ENCODE data around the gene OR5L1.

Gene OR5L1

GRCh38 chr11:55811067-55811466, at the start of gene OR5L1:
Gene OR5L1 (plus strand): TSS chr11:55811367. CDS start chr11:55811467, 100 bp downstream.
- Mint-ChIP-seq H3K4me1 (no peaks in the 10 kb centered on the region), H3K9me3 (peaks cover 11 to 14% of the 10 kb centered on the region in 2 donors), H3K4me3 (no peak within 1 kb of the TSS), H3K27me3 (no peaks in the 10 kb centered on the region), H3K27ac (no peak within 1 kb of the TSS), H3K36me3 (no peaks in the 10 kb centered on the region)
- no peak for DNase-seq
- ATAC-seq (replicated peaks), result no peak

- Mint-ChIP-seq H3K36me3 (no peaks in the 10 kb centered on the region), H3K27me3 (no peaks in the 10 kb centered on the region), H3K9me3 (peaks cover 3 to 5% of the 10 kb centered on the region in 2 donors), H3K4me3 (no peak within 1 kb of the TSS), H3K27ac (no peak within 1 kb of the TSS), H3K4me1 (no peaks in the 10 kb centered on the region)
- DNase-seq (no peak), ATAC-seq (replicated peaks) (no peak)
Observed at GRCh38 chr11:55773138-55773537, 38.0 kb upstream of the OR5L1 start, which contains the start of gene OR5D13. Gene OR5D13 (plus strand): TSS chr11:55773438. CDS start chr11:55773438, 0 bp downstream.

DNA sequence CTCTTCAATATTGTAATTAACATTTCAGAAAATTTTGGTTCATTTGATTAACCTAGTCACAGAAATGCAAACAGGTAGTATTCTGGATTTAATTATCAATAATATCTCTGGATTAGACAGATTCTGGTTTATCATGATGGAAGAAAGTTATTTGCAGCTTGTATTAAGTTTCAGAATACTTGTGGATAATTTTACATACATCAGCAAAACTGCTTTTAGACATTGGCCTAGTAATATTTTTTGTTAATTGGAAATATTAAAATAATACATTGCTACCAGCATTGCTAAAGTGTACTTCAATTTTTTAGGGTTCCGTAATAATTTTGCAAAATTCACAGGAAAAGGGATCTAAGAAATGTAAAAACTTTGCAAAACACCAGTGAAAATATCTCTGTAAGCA, 19.6 kb upstream of the OR5L1 start:
- Mint-ChIP-seq H3K4me1 (no peaks in the 10 kb centered on the region), H3K4me3 (no peak overlapping the region), H3K27ac (no peak overlapping the region), H3K27me3 (no peaks in the 10 kb centered on the region), H3K36me3 (no peaks in the 10 kb centered on the region), H3K9me3 (peaks cover 5 to 8% of the 10 kb centered on the region in 2 donors)
- no peak for ATAC-seq (replicated peaks)
- no peak for DNase-seq

DNA sequence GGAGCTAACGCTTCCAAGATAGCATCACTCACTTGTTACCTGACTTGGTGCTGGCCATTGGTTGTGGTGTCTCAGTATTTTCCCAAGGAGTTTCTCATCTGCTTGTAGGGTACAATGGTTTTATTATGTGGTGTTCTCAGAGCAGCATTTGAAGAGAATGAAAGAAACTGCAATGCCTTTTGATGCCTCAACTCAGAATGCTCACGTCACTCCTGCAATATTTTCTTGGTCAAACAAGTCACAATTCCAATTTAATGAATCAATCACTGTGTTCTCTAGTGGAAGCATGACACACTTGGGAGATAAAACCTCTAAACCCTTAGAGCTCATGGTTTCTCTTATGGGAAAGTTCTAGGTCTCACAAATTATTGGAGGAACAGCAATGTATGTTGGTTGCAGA, 17.8 kb upstream of the OR5L1 start:
- H3K4me1 Mint-ChIP-seq, result no peaks in the 10 kb centered on the region
- H3K27ac Mint-ChIP-seq, result no peak overlapping the region
- H3K9me3 Mint-ChIP-seq, result peaks cover 5 to 6% of the 10 kb centered on the region in 2 donors
- H3K4me3 Mint-ChIP-seq, result no peak overlapping the region
- DNase-seq (no peak), ATAC-seq (replicated peaks) (no peak)
- no peaks in the 10 kb centered on the region for H3K36me3 Mint-ChIP-seq
- H3K27me3 Mint-ChIP-seq, result no peaks in the 10 kb centered on the region

- Mint-ChIP-seq H3K4me3 (no peak within 1 kb of the TSS), H3K27ac (no peak within 1 kb of the TSS), H3K36me3 (no peaks in the 10 kb centered on the region), H3K27me3 (no peaks in the 10 kb centered on the region), H3K4me1 (no peaks in the 10 kb centered on the region), H3K9me3 (peaks cover 10 to 12% of the 10 kb centered on the region in 2 donors)
- no peak for ATAC-seq (replicated peaks)
- DNase-seq, result no peak
Observed at GRCh38 chr11:55795256-55795655, 15.9 kb upstream of the OR5L1 start, which contains the start of gene OR5D14. Gene OR5D14 (plus strand): TSS chr11:55795556. CDS start chr11:55795556, 0 bp downstream.

- Mint-ChIP-seq H3K27me3 (no peaks in the 10 kb centered on the region), H3K36me3 (no peaks in the 10 kb centered on the region), H3K4me1 (no peaks in the 10 kb centered on the region), H3K9me3 (peaks cover 18 to 22% of the 10 kb centered on the region in 2 donors), H3K27ac (no peak overlapping the region), H3K4me3 (no peak overlapping the region)
- no peak for DNase-seq
- ATAC-seq (replicated peaks), result no peak
Observed at GRCh38 chr11:55806248-55806647, 4.9 kb upstream of the OR5L1 start.

DNA sequence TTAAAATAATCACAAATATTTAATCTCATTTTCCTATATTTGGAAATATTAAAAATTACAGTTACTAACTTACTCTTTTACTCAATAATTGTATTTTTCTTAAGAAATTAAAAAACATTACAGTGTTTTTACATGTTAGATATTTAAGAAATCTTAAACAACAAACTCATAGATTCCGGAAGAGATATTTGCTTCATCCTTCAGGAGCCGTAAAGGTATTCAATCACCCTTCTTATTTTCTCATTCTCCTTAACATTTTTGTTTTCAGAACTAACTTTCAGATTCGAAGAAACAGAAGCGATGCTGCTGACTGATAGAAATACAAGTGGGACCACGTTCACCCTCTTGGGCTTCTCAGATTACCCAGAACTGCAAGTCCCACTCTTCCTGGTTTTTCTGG, 8.2 kb downstream of the OR5L1 start, which contains the start of gene OR5D18:
TSS of gene OR5D18 (plus strand) at position 301 of the 400 bp plus-strand sequence. CDS start at position 301, 0 bp downstream.
- DNase-seq (no peak), ATAC-seq (replicated peaks) (no peak)
- H3K27ac Mint-ChIP-seq, result no peak within 1 kb of the TSS
- no peak within 1 kb of the TSS for H3K4me3 Mint-ChIP-seq
- H3K36me3 Mint-ChIP-seq, result no peaks in the 10 kb centered on the region
- no peaks in the 10 kb centered on the region for H3K4me1 Mint-ChIP-seq
- peaks cover 8 to 11% of the 10 kb centered on the region in 2 donors for H3K9me3 Mint-ChIP-seq
- H3K27me3 Mint-ChIP-seq, result no peaks in the 10 kb centered on the region

GRCh38 chr11:55826919-55827318, 15.8 kb downstream of the OR5L1 start, which contains the start of gene OR5L2:
Gene OR5L2 (plus strand): TSS chr11:55827219. CDS start chr11:55827219, 0 bp downstream.
- H3K27ac Mint-ChIP-seq, result no peak within 1 kb of the TSS
- H3K9me3 Mint-ChIP-seq, result peaks cover 4 to 6% of the 10 kb centered on the region in 2 donors
- H3K36me3 Mint-ChIP-seq, result no peaks in the 10 kb centered on the region
- ATAC-seq (replicated peaks) (no peak), DNase-seq (no peak)
- no peaks in the 10 kb centered on the region for H3K4me1 Mint-ChIP-seq
- no peak within 1 kb of the TSS for H3K4me3 Mint-ChIP-seq
- H3K27me3 Mint-ChIP-seq, result no peaks in the 10 kb centered on the region

- peaks cover 8 to 10% of the 10 kb centered on the region in 2 donors for H3K9me3 Mint-ChIP-seq
- H3K4me1 Mint-ChIP-seq, result no peaks in the 10 kb centered on the region
- H3K27ac Mint-ChIP-seq, result no peak within 1 kb of the TSS
- no peaks in the 10 kb centered on the region for H3K36me3 Mint-ChIP-seq
- no peak for ATAC-seq (replicated peaks)
- H3K4me3 Mint-ChIP-seq, result no peak within 1 kb of the TSS
- H3K27me3 Mint-ChIP-seq, result no peaks in the 10 kb centered on the region
- no peak for DNase-seq
Observed at GRCh38 chr11:55838452-55838851, 27.3 kb downstream of the OR5L1 start, which contains the start of gene OR5D16. Gene OR5D16 (plus strand): TSS chr11:55838752. CDS start chr11:55838752, 0 bp downstream.

DNA sequence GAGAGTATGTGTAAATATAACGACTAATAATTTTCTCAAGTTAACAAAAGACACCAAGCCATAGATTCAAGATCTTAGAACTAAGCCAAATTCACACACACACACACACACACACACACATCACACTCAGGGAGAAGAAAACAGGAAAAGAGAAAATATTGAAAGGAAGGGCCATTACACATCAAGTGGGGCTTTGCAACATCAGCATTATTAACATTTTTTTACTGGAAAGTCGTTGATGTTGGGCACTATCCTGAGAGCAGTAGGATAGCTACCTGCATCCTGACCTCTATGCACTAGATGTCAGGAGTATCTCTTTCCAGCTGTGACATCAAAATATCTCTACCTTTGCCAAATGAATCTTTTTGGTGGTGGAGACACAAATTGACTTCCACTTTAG, 36.3 kb downstream of the OR5L1 start:
- ATAC-seq (replicated peaks), result no peak
- Mint-ChIP-seq H3K36me3 (no peaks in the 10 kb centered on the region), H3K4me1 (no peaks in the 10 kb centered on the region), H3K27me3 (no peaks in the 10 kb centered on the region), H3K4me3 (no peak overlapping the region), H3K9me3 (peaks cover 0 to 3% of the 10 kb centered on the region in 2 donors), H3K27ac (no peak overlapping the region)
- no peak for DNase-seq

DNA sequence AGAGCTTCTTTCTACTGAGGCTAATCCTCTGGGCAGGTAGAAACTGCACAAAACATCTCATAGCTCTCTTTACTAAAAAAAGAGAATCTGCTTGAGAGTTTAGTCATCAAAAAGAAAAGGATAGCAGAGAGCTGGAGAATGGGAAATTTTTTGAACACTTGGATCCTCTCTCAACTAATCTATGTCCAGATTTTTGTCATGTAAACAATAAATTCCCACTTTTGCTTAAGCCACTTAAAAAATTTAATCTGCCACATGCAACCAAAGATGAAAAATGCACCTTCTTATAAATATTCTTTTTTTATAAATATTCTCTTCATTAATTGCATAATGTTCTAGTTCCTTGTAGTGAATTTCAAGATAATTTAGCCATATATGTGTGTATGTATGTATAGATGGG, 37.9 kb downstream of the OR5L1 start:
- no peaks in the 10 kb centered on the region for H3K36me3 Mint-ChIP-seq
- no peaks in the 10 kb centered on the region for H3K27me3 Mint-ChIP-seq
- peaks cover 1 to 5% of the 10 kb centered on the region in 2 donors for H3K9me3 Mint-ChIP-seq
- no peaks in the 10 kb centered on the region for H3K4me1 Mint-ChIP-seq
- H3K27ac Mint-ChIP-seq, result no peak overlapping the region
- DNase-seq (no peak), ATAC-seq (replicated peaks) (no peak)
- no peak overlapping the region for H3K4me3 Mint-ChIP-seq

DNA sequence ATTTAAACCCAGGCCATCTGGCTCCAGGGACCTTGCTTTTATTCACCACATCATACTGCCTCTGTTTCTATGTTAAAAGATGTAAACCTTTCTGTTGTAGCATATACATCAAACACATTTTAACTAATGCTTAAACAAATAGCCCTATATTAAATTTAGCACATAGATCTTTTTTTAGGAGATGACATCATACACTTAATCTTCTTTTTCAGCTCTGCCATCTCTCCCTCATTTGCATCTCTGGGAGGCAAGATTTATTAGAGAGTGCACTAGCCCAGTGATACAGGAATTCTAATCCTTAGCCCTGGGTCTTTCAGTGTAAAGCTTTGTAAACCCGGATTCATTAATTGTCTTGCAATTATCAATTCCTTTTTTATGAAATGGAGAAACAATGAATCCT, 41.0 kb downstream of the OR5L1 start:
- Mint-ChIP-seq H3K27me3 (no peaks in the 10 kb centered on the region), H3K36me3 (no peaks in the 10 kb centered on the region), H3K4me1 (no peaks in the 10 kb centered on the region), H3K4me3 (no peak overlapping the region), H3K27ac (no peak overlapping the region), H3K9me3 (peaks cover 4 to 9% of the 10 kb centered on the region in 2 donors)
- DNase-seq (no peak), ATAC-seq (replicated peaks) (no peak)

- Mint-ChIP-seq H3K9me3 (peaks cover 4 to 6% of the 10 kb centered on the region in 2 donors), H3K27ac (no peak overlapping the region), H3K4me1 (no peaks in the 10 kb centered on the region), H3K27me3 (no peaks in the 10 kb centered on the region), H3K36me3 (no peaks in the 10 kb centered on the region), H3K4me3 (no peak overlapping the region)
- ATAC-seq (replicated peaks), result no peak
- no peak for DNase-seq
Observed at GRCh38 chr11:55854704-55855103, 43.5 kb downstream of the OR5L1 start.
